ENCODE measurements around the gene SYCE3.

DNA sequence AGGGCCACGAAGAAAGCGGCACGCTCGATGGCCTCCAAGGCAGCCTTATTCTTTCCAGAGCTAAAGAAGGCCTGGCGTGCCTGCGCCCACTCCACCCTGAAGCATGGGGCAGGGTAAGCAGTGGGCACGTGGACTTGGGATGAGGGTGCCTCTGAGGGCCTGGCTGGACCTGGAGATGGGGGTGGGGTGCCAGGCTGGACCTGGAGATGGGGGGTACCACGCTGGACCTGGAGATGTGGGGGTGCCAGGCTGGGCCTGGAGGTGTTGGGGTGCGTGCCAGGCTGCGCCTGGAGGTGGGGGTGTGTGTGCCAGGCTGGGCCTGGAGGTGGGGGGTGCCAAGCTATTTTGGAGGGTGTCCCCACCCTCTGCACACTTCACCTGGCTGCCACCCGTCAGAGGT lies 10.2 kb upstream of the SYCE3 start:
- TF ChIP-seq, protein P1, sequence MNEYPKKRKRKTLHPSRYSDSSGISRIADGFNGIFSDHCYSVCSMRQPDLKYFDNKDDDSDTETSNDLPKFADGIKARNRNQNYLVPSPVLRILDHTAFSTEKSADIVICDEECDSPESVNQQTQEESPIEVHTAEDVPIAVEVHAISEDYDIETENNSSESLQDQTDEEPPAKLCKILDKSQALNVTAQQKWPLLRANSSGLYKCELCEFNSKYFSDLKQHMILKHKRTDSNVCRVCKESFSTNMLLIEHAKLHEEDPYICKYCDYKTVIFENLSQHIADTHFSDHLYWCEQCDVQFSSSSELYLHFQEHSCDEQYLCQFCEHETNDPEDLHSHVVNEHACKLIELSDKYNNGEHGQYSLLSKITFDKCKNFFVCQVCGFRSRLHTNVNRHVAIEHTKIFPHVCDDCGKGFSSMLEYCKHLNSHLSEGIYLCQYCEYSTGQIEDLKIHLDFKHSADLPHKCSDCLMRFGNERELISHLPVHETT (CRISPR knock-in tag; conservative IDR thresholded peaks at IDR 0.05 in 1 of 2, IDR thresholded peaks at IDR 0.05 in 1 of 2), result no peak
- TF ChIP-seq ZNF316 (IDR thresholded peaks at IDR 0.05) (no peak), CTCF (IDR thresholded peaks at IDR 0.05 in 2 of 3, conservative IDR thresholded peaks at IDR 0.05 in 1 of 3; ENCODE audit: insufficient read depth in 2 of 3, low read depth in 1 of 3, low read length in 3 of 3) (no peak), GATA2 (CRISPR knock-in tag; IDR thresholded peaks at IDR 0.05) (no peak), FOSL1 (tag; conservative IDR thresholded peaks at IDR 0.05) (no peak), ZNF263 (CRISPR knock-in tag; IDR thresholded peaks at IDR 0.05; ENCODE audit: borderline replicate concordance) (no peak), ELF1 (tag; IDR thresholded peaks at IDR 0.05) (no peak), SMAD1 (IDR thresholded peaks at IDR 0.05; ENCODE audit: low read depth, low read length, partially characterized antibody) (no peak), PHF20 (IDR thresholded peaks at IDR 0.05; ENCODE audit: partially characterized antibody) (no peak), SIN3A (IDR thresholded peaks at IDR 0.05; ENCODE audit: borderline replicate concordance in 2 of 2, control insufficient read depth in 1 of 2, low read depth in 2 of 2, low read length in 2 of 2) (no peak), KAT2B (IDR thresholded peaks at IDR 0.05; ENCODE audit: low read depth, low read length) (no peak), SPI1 (IDR thresholded peaks at IDR 0.05; ENCODE audit: borderline replicate concordance, low read depth, low read length) (no peak)

All from K562 (cell line).